SKM-1 treated with dmso at 0.1 percent for 144 hours (cell line): ENCODE data around the gene RYR3.

Experiments
- DNase-seq: peaks from one replicate; lab custom pipeline; 2025; ENCODE audit not compliant: unreplicated experiment; lab: John Stamatoyannopoulos, UW

Gene RYR3

DNA sequence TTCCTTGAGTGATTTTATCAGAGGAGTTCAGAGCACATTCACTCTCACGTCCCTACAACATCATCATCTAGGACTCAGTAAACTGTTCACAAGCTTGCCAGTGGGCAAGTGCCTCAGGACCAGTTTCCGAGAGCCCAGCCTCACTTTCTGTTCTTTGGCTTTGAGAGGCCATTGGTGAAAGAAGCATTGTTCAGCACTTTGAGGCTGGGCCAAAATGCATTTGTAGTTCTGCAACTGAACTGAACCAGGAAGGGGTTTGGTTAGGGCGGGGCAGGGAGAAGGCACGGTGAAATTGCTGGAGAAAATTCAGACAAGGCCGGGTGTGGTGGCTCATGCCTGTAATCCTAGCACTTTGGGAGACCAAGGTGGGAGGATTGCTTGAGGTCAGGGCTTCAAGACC is 435.4 kb downstream of the RYR3 start:
- no peak for DNase-seq

DNA sequence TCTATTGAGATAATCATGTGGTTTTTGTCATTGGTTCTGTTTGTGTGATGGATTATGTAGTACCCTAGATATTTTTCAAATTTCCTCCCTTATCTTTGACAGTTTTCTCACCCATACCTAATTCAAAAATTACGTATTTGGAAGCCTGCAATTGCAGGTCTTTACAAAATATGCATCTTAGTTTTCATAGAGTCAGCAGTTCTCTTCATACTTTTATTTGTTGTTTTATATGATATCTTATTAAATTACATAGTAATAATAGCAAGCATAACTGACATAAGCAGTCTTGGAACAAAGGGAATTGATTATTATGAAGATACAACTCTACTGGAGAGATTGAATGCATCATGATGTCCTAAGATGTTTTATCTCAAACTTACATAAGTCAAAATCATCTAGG is 442.2 kb downstream of the RYR3 start:
- DNase-seq = no peak

DNA sequence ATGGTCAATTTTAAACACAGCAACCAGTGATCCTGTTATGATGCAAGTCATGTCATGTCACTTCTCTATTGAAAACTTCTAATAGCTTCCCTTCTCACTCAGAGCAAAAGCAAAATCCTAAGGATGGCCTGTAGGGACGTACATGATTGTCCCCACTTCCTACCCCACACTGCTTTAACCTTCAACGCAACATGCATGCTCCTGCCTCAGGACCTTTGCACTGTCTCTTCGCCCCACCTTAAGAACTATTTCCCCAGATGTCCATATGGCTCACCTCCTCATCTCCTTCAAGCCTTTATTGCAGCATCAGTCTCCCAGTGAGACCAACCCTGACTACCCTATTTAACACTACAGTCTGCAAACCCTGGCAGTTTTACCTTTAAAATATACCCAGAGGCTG is 443.5 kb downstream of the RYR3 start:
- no peak for DNase-seq

DNA sequence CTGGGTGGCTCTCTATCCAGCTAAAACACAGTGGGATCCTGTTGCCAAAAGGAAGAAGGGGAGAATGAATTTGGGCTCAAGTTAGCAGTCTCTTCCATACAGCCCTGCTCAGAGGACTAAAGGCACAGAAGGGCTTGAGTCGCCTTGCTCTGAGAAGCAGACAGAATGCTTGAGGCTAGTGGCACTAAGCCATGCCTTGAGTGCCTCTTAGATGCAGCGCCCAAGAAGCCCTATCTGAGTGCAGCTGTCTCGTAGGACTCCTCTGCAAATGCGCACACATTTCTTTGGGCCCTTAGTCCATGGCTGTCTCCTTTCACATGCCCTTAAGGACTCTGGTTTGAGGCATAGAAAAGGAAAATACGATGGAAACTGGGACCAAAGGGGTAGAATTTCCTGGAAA is 446.2 kb downstream of the RYR3 start:
- DNase-seq = no peak

DNA sequence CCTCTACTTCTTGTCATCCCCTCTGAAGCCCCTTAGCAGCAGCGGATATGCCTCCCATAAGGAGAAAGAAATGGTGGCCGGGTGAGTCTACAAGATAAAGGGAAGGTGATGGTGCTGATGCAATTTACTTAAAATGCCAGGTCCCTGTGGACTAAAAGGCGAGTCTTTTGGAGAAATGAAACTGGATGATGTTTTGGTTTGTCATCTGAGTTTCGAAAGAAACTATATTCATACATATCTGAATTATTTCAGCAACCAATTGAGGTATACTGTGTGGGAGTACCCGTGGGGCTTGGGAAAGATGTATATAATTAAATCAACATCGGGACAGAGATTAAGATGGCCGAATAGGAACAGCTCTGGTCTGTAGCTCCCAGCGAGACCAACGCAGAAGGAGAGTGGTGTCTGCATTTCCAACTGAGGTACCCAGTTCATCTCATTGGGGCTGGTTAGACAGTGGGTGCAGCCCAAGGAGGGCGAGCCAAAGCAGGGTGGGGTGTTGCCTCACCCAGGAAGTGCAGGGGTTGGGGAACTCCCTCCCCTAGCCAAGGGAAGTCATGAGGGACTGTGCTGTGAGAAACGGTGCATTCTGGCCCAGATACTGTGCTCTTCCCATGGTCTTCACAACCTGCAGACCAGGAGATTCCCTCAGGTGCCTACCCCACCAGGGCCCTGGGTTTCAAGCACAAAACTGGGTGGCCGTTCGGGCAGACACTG is 446.9 kb downstream of the RYR3 start:
- no peak for DNase-seq

DNA sequence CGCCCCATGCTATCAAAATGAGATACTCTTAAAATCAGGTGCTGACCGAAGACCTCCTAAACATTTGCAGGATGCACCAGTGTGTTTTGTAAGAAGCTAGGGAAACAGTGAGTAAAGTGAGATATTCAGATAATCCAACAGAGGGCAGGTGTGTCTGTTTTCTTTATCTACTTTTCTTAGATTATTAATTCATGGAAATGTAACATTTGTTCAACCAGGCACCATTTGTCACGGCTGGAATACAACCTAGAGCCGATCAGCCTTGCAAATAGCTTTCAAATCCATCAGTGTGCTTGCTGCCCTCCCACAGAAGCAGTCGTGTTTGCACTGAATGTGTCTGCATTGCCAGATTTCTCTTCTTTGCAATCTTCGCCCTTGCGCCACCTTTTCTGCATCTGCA is 455.6 kb downstream of the RYR3 start:
- no peak for DNase-seq

DNA sequence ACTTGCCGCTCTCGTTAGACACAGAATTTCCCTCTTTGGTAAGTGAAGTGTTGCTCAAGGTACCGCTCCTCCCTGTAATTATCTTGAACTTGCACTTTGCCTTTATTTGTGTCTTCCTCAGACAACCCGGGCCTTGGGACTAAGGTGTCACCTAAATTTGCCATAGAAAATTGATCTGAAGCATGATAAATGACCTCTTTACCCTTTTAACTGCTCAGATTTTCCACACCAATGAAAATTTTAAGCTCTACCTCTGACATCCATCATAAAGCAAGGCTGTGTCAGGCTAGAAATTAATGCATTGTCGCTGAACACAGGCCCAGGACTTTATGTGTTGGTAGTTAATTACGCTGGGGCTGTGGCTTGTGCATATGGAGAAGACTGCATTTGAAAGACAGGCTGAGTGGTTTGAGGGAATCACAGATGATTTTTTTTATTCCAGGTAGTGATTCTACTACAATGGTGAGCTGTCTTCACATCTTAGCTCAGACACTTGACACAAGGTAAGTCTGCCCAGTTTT is 458.0 kb downstream of the RYR3 start:
- DNase-seq = no peak

DNA sequence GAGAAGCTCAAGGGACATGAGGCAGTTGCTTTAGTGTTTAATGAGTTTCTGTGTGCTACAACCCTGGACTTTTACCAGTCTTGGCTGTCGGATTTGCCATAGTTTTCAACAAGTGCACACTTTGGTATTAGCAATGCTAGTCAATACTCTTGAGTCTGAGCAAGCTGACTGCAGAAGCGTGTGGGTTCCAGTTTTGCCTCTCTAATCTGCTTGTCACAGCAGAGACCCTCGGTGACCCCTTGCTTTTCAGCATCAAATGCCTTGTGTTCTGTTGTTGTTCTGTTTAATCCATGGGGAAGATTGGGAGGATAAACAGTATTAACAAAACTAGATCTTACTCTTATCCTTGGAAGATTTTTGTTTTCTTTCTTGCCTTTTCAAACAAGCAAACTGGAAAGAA is 463.2 kb downstream of the RYR3 start:
- no peak for DNase-seq

DNA sequence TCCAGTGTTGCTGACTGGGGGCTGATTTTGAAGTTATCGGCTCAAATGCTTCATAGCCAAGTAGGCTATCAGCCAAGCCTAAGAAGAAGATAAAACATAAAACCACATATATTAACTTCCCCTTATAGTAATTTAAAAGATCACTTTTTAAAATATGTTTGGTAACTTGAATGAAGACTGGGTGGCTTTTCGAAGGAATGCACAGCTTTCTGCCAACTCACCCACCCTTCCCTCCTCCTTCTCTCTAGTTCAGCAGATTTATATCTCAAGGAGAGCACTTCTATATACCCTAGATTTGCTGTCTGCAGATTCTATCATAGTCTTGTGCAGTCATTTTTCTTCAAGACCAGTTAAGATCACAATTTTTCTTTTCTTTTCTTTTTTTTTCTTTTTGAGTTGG is 468.1 kb downstream of the RYR3 start:
- DNase-seq = no peak

DNA sequence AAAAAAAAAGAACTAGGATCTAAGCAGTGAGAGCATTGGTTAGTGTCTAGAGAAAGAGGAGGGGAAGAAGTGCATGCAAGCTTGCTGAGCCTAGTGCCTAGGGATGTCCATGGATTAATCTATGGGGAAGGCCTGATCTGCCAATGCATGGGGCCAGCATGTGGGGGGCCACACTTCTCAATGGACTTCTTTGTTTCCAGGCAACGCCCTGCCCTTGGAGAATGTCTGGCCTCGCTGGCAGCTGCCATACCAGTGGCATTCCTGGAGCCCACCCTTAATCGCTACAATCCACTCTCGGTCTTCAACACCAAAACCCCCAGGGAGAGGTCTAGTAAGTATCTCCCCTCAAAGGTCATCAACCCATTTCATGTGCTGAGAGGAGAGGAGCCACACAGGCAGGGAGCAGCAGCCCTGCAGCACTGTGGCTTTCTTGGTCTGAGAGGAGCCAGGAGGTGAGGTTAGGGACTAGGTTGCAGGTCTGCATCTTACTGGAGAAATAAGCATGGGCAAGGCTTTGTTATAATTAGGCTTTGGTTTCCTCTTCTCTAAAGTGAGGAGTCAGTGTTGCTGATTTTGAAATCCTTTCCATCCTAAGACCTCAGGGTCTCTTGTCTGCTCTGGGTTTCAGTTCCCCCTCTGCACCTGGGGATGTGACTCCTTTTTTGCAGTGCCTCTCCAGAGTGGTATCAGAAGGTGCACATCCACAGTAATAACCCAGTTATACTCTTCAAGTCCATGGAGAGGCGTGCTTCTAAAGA is 469.4 kb downstream of the RYR3 start:
- DNase-seq = peak; percentile 73

DNA sequence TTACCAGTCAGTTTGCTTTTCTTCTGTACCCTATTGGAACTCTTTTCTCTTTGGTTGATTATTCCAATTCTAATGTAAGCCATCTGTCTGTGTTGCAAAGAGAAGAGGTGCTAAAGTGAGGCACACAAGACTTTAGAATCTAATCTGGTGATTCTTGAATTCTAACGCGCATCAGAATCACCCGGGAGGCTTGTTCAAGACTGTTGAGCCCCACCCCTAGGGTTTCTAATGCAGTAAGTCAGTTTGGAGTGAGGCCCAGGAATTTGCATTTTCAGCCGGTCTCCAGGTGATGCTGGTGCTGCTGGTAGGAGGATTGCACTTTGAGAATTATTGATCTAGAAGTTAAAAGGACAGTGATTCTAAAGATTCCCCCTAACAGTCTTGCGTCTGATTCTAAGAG is 472.2 kb downstream of the RYR3 start:
- DNase-seq = no peak

DNA sequence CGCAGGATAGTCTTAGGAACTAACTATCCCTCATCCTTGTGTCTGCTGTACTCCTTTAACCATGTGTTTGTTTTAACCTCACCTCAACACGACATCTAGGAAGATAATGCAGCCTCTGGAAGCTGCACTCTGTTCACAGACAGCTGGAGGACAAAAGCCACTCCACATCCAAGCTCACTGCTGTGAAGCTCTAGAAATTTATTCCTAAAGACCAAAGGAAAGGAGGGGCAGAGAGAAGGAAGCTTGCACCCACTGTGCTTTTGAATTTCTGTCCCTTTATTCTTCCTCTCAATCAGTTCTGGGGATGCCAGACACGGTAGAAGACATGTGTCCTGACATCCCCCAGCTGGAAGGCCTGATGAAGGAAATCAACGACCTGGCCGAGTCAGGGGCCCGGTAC is 474.6 kb downstream of the RYR3 start:
- DNase-seq = no peak

DNA sequence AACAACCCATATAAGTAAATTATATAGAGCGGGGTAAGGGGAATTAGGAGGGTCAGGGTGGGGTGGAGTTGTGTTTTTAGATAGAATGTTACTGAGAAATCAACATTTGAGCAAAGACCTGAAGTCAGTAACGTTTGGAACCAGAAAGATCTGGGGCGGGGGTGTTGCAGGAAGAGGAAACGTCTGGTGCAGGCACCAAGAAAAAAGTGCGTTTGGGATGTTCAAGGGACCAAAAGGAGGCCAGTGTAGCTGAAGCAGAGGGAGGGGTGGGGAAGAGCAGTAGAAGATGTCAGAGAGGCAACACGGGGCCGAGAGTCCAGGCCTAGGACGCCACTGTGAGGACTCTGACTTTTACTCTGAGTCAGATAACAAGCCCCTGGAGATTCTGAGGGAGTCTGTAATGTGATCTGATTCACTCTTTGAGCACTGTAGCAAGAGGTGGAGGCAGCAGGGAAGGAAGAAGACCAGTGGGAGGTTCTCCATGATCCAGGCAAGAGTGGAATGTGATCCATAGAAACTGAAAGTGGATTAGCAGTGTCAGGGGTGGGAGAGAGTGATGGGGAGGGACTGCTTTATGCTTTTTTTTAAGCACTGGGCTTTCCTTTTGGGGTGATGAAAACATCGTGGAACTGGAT is 478.3 kb downstream of the RYR3 start:
- DNase-seq = no peak

DNA sequence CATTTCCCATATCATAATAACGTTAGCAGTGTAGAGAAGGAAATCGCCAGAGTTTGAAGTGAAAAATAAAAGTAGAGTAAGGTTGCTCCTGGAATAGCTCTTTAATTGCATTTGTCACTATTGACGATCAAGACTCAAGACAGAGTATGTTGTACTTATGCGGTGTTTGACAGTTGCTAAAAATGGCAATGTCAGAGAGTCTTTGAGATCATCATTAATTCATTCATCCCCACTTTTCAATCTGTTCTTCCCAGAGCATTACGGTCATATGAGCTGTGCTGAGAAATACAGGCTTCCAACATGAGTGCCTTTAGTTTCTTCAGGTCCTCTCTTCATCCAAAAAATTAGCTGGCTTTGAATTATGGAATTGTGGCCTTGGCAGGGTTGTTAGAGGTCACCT is 483.7 kb downstream of the RYR3 start:
- DNase-seq = no peak

DNA sequence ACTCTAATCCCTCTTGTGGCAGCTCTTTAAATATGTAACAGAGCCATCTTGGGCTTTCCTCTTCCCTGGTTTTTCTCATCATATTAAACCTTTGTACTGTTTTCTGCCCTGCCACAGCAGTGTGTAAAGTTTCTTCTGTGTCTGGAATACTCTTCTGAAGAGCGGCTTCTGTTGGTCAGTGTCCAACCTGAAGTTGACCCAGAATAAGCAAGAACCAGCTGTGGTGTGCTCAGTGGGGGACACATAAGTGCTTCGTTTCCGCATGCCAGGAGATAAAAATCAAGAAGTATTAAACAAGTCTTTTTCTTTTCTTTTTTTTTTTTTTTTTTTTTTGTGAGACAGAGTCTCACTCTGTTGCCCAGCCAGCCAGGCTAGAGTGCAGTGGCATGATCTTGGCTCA is 484.3 kb downstream of the RYR3 start:
- no peak for DNase-seq

DNA sequence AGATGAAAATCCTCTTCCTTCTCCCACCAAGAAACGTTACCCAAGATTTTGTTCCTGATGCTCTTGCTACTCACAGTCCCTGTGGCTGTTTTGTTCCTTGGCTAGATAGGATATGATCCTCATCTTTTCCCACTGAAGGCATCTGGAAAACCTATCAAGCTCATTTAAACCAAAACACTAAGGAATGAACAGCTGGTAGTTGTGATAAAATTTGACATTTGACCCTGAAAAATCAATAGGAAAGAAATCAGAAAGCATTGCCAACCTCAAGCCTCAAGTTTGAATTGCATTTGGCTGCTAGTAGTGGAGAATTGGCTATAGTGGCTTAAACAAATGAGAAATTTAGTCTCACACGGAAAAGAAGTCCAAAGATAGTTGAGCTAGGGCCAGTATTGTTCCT is 486.9 kb downstream of the RYR3 start:
- no peak for DNase-seq

DNA sequence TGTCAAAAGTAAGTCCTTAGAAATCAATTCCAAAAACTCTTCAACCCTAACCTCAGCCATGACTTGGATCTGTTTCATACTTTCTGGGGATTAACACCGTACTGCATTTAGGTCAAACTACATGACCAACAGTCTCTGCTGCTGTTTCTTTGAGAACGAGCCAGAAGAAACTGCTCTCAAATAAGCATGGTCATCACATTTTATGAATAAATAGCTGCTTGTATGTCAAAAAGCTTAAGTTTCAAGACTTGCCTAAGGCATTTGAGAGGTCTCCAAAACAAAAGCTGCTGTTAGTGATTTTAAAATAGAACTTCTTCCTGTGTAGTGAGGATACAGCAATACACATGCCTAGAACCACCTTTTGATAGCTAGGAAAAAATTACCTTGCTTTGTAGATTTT is 491.2 kb downstream of the RYR3 start:
- DNase-seq = no peak

DNA sequence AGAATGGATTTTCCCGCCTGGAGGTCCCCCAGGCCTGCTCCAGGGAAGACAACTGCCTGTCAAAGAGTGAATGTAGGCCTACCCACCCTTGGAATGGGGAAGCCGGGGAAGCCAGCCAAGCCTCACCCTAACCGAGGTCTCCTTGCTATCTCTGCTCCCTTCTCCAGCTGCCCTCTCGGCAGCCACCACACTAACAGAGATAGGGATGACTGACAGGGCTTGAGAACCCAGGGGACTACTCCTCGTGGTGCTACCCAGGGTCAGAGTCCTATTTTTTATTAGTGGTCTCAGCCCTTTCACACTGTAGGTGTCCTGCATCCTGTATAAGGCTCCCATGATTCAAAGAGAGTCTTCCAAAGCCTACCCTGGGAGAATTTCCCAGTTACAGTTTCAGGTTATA is 496.9 kb downstream of the RYR3 start:
- no peak for DNase-seq

DNA sequence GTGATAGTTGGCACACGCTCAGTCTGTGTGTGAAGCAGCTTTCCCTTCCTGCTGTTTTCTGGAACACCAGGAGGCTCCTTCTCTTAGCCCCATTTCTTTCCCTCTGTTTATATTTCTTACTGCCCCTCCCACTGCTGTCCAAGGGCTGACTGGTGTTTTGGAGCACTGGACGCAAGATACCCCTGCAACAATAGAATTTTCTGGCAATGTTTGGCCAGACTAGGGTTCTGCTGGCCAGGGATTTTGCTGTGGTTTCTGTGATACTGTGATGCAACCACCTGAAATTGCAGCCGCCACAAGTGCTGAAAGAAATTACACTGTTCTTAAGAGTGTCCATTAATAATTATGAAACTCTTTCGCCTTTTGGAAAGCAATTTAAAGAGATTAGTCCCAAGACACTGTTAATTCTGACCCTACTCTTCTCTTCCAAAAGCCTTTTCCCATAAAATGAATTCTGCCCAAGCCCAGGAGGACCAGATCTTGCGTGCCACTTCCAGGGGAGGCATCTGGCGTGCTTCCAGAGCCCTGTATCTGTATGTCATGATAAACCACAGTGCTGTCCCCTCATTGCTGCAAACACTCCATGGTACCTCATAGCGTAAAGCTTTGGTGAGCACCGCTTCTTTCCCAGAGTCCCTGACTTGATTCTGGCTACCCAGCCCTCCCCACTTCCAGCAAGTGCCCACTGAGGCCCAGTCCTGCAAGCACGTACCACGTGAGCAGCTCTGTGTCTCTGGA is 498.1 kb downstream of the RYR3 start:
- DNase-seq = peak; percentile 45

DNA sequence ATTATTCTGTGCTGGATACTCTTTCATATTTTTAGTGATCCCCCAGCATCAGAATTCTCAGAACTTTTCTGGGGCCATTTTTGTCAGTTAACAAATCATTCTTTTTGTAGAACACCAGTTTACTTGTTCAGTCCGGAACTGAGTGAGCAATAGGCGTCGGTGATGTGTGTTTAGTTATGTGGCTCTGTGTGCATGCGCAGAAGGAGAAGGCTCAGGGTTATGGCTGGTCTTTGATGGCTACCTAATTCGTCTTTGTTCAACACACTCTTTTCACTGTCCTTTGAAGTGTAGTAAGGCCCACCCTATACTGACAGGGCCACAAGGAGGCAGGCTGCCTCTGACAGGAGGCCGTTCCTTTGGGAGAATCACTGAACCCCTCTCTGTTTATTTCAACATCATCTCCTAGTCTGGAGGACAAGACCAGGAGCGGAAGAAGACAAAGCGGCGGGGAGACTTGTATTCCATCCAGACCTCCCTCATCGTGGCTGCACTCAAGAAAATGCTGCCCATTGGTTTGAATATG is 499.4 kb downstream of the RYR3 start:
- DNase-seq = no peak

DNA sequence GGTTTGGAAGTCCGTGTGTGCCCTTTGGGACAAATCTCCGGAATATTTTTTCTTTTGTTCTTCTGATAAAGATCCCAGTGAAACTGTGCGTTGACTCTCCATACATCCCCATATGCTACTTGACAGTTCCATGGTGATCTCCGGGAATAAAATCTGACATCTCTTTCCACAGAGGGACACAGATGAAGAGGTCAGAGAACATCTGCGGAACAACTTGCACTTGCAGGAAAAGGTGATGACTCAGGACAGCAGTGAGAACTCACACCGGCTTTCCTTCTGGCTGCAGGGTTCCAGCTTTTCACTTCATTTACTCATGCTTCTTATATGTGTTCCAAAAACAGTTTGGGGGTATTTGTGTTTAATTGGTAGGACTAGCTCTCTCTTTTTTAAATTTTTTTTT is 500.0 kb downstream of the RYR3 start:
- DNase-seq = no peak
